Stimulated activated CD4-positive, alpha-beta T cell treated with anti-CD3 and anti-CD28 coated beads, Interleukin-4, amount 100 ng/mL, for 1 hour (primary cell): ENCODE measurements around the gene GRHL1.

Experiments used
- DNase-seq: peaks from one replicate; pipeline ENCODE4 v3.0.0-alpha.2; 2020

The GRHL1 gene

GRCh38 chr2:9974343-9974742, 22.9 kb downstream of the GRHL1 start:
- DNase-seq, result no peak

- DNase-seq, result no peak
Observed at GRCh38 chr2:9975328-9975727, 23.8 kb downstream of the GRHL1 start.

GRCh38 chr2:9975805-9976447, 24.4 kb downstream of the GRHL1 start:
- DNase-seq, result no peak

GRCh38 chr2:9979977-9980376, 28.5 kb downstream of the GRHL1 start:
- DNase-seq, result no peak

- no peak for DNase-seq
Observed at GRCh38 chr2:9980520-9980919, 29.0 kb downstream of the GRHL1 start.

GRCh38 chr2:9981655-9982054, 30.2 kb downstream of the GRHL1 start:
- no peak for DNase-seq

- no peak for DNase-seq
Observed at GRCh38 chr2:9982248-9982647, 30.8 kb downstream of the GRHL1 start.

GRCh38 chr2:9982891-9983290, 31.4 kb downstream of the GRHL1 start:
- no peak for DNase-seq

- DNase-seq, result no peak
Observed at GRCh38 chr2:9983401-9984216, 32.1 kb downstream of the GRHL1 start.

- no peak for DNase-seq
Observed at GRCh38 chr2:9984217-9984739, 32.8 kb downstream of the GRHL1 start.

GRCh38 chr2:9984871-9985480, 33.5 kb downstream of the GRHL1 start:
- DNase-seq, result no peak

- DNase-seq, result no peak
Observed at GRCh38 chr2:9985531-9986328, 34.2 kb downstream of the GRHL1 start.

GRCh38 chr2:9988320-9988719, 36.8 kb downstream of the GRHL1 start:
- DNase-seq, result no peak

- DNase-seq, result no peak
Observed at GRCh38 chr2:9990736-9991135, 39.2 kb downstream of the GRHL1 start.

- no peak for DNase-seq
Observed at GRCh38 chr2:9991221-9991620, 39.7 kb downstream of the GRHL1 start.

GRCh38 chr2:9991829-9992273, 40.4 kb downstream of the GRHL1 start:
- DNase-seq, result no peak

- DNase-seq, result no peak
Observed at GRCh38 chr2:9992427-9993187, 41.1 kb downstream of the GRHL1 start.

- DNase-seq, result no peak
Observed at GRCh38 chr2:9993488-9994165, 42.1 kb downstream of the GRHL1 start.

GRCh38 chr2:9994462-9994861, 43.0 kb downstream of the GRHL1 start:
- DNase-seq, result no peak

- DNase-seq, result no peak
Observed at GRCh38 chr2:9995059-9995458, 43.6 kb downstream of the GRHL1 start.

- no peak for DNase-seq
Observed at GRCh38 chr2:9996321-9996720, 44.8 kb downstream of the GRHL1 start.

- DNase-seq, result no peak
Observed at GRCh38 chr2:9997936-9998335, 46.4 kb downstream of the GRHL1 start.
